GM19438 (cell line): ENCODE results near the gene NDRG4.

Experiments
- ATAC-seq: cut with Tn5 transposase; IDR thresholded peaks from one replicate; pipeline ENCODE4 v1.9.1; 2021; ENCODE audit warnings: low read depth; ENCODE audit not compliant: unreplicated experiment

NDRG4 gene

GRCh38 chr16:58536278-58536677 is 36.3 kb downstream of the NDRG4 start:
- ATAC-seq: no peak

DNA sequence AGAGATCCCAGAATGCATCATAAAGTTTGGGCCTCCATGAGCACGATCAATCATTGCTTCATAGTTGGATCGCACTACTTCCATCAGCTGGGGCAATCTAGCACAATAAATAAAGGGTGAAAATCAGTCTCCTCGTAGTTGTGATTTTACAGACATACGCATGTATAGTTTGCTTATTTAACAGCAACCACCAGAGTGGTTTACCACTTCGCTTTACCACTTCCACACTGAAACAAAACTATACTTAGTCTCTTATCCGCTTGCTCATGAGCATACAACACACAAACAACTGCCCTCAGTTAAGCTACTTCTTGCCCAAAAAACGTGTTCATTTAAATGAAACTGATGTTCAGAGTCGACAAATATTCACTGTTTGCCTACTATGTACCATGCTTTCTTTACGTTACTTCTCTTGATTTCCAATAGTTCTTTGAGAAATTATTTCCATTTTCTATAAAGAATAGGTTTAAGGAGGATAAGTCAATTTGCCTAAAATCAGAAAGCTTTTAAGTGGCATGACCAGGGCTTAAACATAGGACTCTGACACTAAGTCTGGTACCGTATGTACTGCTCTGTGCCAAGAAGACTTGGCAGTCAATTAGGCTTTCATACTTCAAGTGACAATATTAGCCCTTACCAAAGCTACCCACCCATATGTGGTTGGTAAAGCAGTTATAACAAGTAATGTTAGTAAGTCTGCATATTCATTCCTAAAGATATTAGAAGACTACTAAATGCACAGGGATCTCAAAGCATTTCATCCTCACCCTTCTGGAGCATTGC is 37.4 kb downstream of the NDRG4 start:
- ATAC-seq: no peak

- ATAC-seq: no peak
Observed at GRCh38 chr16:58541711-58542110, 41.8 kb downstream of the NDRG4 start.

GRCh38 chr16:58542291-58542690 is 42.3 kb downstream of the NDRG4 start:
- no peak for ATAC-seq

DNA sequence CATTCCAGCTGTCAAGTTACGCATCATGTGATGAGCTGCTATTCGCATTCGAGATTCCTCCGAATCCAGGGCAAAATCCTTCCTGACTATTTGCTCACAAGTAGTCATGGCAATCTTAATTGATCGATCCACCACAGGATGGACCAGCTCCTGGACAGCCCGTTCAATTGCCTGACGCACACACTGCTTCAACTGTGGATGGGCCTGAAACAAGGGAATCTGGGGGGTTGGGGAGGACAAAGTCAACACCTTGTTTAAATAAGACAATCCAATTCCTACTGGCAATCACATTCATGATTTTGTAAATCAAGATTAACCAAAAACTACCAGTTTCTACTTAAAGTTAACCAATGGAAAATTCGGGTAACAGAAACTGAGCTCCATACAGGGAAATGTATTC is 43.7 kb downstream of the NDRG4 start:
- no peak for ATAC-seq

- no peak for ATAC-seq
Observed at GRCh38 chr16:58548378-58548777, 48.4 kb downstream of the NDRG4 start.

GRCh38 chr16:58551496-58551895 is 51.6 kb downstream of the NDRG4 start:
- no peak for ATAC-seq

DNA sequence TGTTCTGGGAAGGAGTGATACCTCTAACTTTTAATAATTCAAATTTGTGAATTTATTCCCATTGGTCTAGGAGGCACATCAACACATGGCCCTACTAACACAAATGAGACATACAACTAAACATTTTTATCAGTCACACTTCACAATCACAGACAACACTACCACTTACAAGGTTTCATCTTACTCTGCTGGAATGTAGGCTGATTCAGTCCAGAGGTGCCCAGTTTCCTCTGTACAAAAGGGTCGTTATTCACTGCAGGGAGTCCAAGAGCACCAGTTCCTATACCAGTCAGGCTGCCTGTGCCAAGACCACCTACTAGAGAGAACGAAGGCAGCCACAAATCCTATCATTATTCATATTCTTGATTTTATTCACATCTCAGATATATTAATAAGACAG is 56.7 kb downstream of the NDRG4 start:
- no peak for ATAC-seq
